Measurements from ENCODE around the gene HNRNPA0. TPM values are rescaled to one million over a fixed set of nuclear protein-coding genes. Genes with fewer than 3 reads are reported as not detected.

HNRNPA0 gene
- total and polyA plus RNA-seq, 9 donors = 16.9 to 52.9 (median 41.5) TPM

- H3K27me3 ChIP-seq = no peaks in the 10 kb centered on the region
- H3K4me1 ChIP-seq (ENCODE audit: insufficient read depth) = no peaks in the 10 kb centered on the region
- intact Hi-C loops (cut with DNase I) = no loop called here
- no peak overlapping the region for H3K27ac ChIP-seq
- TF ChIP-seq, protein P1, sequence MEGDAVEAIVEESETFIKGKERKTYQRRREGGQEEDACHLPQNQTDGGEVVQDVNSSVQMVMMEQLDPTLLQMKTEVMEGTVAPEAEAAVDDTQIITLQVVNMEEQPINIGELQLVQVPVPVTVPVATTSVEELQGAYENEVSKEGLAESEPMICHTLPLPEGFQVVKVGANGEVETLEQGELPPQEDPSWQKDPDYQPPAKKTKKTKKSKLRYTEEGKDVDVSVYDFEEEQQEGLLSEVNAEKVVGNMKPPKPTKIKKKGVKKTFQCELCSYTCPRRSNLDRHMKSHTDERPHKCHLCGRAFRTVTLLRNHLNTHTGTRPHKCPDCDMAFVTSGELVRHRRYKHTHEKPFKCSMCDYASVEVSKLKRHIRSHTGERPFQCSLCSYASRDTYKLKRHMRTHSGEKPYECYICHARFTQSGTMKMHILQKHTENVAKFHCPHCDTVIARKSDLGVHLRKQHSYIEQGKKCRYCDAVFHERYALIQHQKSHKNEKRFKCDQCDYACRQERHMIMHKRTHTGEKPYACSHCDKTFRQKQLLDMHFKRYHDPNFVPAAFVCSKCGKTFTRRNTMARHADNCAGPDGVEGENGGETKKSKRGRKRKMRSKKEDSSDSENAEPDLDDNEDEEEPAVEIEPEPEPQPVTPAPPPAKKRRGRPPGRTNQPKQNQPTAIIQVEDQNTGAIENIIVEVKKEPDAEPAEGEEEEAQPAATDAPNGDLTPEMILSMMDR (IDR thresholded peaks at IDR 0.05) = no peak
- TF ChIP-seq POLR2A (IDR thresholded peaks at IDR 0.05) (no peak), EP300 (IDR thresholded peaks at IDR 0.05) (no peak)
- H3K4me3 ChIP-seq = no peak overlapping the region
- no peak for DNase-seq
- no peaks in the 10 kb centered on the region for H3K36me3 ChIP-seq
- H3K9me3 ChIP-seq = no peaks in the 10 kb centered on the region
- 36 to 52% (median 48%) methylated on average over 3 of the region's 3 CpGs for WGBS, 3 donors
These were observed 42.1 kb upstream of the HNRNPA0 start for GRCh38 chr5:137796279-137796678.

GRCh38 chr5:137794863-137795262, 40.7 kb upstream of the HNRNPA0 start:
- no peak for DNase-seq
- H3K36me3 ChIP-seq = no peaks in the 10 kb centered on the region
- H3K4me3 ChIP-seq = no peak overlapping the region
- no peaks in the 10 kb centered on the region for H3K27me3 ChIP-seq
- TF ChIP-seq POLR2A (IDR thresholded peaks at IDR 0.05) = no peak
- TF ChIP-seq, protein P1 (IDR thresholded peaks at IDR 0.05) = no peak
- no peak for TF ChIP-seq EP300 (IDR thresholded peaks at IDR 0.05)
- intact Hi-C loops (cut with DNase I) = no loop called here
- 49 to 65% (median 55%) methylated on average over 5 of the region's 5 CpGs for WGBS, 3 donors
- no peaks in the 10 kb centered on the region for H3K9me3 ChIP-seq
- no peaks in the 10 kb centered on the region for H3K4me1 ChIP-seq (ENCODE audit: insufficient read depth)
- no peak overlapping the region for H3K27ac ChIP-seq

- no peak overlapping the region for H3K27ac ChIP-seq
- TF ChIP-seq, protein P1 (IDR thresholded peaks at IDR 0.05) = no peak
- TF ChIP-seq EP300 (IDR thresholded peaks at IDR 0.05) (no peak), POLR2A (IDR thresholded peaks at IDR 0.05) (no peak)
- H3K4me1 ChIP-seq (ENCODE audit: insufficient read depth) = no peaks in the 10 kb centered on the region
- no peaks in the 10 kb centered on the region for H3K36me3 ChIP-seq
- 73 to 80% (median 76%) methylated on average over 1 of the region's 1 CpG for WGBS, 3 donors
- intact Hi-C loops (cut with DNase I) = no loop called here
- H3K27me3 ChIP-seq = no peaks in the 10 kb centered on the region
- no peak for DNase-seq
- no peak overlapping the region for H3K4me3 ChIP-seq
- no peaks in the 10 kb centered on the region for H3K9me3 ChIP-seq
These were observed 38.1 kb upstream of the HNRNPA0 start for GRCh38 chr5:137792303-137792702.

- Histone ChIP-seq H3K36me3 (no peaks in the 10 kb centered on the region), H3K27ac (no peak overlapping the region), H3K9me3 (no peaks in the 10 kb centered on the region), H3K27me3 (no peaks in the 10 kb centered on the region), H3K4me3 (no peak overlapping the region), H3K4me1 (ENCODE audit: insufficient read depth) (no peaks in the 10 kb centered on the region)
- TF ChIP-seq EP300 (IDR thresholded peaks at IDR 0.05) (no peak), POLR2A (IDR thresholded peaks at IDR 0.05) (no peak)
- TF ChIP-seq, protein P1 (IDR thresholded peaks at IDR 0.05) = no peak
- DNase-seq = no peak
- intact Hi-C loops (cut with DNase I) = no loop called here
- WGBS, 3 donors = 82 to 91% (median 89%) methylated on average over 4 of the region's 4 CpGs
These were observed 37.6 kb upstream of the HNRNPA0 start for GRCh38 chr5:137791799-137792198.
